LHCN-M2 (cell line): ENCODE measurements around the gene CHD2. TPM values are rescaled to one million over a fixed set of nuclear protein-coding genes. Genes with fewer than 3 reads are reported as not detected.
"Not testable (repeated sequence)": the region's sequence is repeated elsewhere in the genome, so short reads cannot be mapped to it uniquely, and the experiment has no call there.

Source experiments
- DNase-seq: peaks from one replicate; pipeline ENCODE4 v3.0.0-alpha.2; 2012; ENCODE audit warnings: low read depth
- total RNA-seq: library from RNA; depleted of rRNA; stranded (reverse); fragments of >200 nt; gene quantifications from 2 replicates; pipeline ENCODE4 v1.2.3, GENCODE V29; 2014

Gene CHD2
- total RNA-seq, 1 experiment from 2014 or later = 28.6 TPM

- DNase-seq = no peak
Observed at GRCh38 chr15:93018574-93018973, 118.5 kb downstream of the CHD2 start.

- no peak for DNase-seq
Observed at GRCh38 chr15:93019090-93019489, 119.0 kb downstream of the CHD2 start.

DNA sequence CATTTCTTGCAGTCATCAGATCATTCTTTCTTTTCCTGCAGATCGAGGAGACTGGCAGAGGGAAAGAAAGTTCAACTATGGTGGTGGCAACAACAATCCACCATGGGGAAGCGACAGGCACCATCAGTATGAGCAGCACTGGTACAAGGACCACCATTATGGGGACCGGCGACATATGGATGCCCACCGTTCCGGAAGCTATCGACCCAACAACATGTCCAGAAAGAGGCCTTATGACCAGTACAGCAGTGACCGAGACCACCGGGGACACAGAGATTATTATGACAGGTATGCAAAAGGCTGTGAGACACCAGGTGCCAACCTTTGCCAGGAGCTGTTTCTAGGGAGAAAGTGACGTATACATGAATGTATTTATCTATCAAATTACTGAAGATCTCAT, 119.8 kb downstream of the CHD2 start:
- no peak for DNase-seq

DNA sequence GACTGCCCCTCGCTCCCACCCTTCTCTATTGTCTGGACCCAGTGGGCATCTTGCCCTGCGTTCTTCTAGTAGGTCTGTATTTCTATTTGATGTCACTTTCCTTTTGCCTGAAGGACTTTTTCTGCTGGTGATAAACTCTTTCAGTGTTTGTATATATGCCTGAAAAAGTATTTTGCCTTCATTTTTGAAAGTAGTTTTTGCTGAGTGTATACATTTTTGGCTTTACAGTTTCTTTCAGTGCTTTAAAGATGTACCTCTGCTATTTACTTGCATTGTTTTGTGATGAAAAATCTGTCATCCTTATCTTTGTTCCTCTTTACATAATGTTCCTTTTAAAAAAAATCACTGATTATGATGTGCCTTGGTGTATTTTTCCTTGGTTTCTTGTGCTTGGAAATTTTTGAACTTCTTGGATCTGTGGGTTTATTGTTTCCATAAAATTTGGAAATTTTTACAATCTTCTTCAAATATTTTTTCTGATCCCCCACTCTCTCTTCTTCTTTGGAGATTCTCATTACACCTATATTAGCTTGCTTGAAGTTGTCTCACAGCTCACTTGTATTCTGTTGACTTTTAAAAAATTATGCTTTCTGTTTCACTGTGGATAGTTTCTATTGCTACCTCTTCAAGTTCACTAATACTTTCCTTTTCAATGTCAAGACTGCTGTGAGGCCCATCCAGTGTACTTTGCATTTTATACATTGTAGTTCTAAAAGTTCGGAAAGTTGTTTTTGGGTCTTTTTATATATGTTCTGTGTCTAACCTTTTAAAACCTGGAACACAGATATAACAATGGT, 121.0 kb downstream of the CHD2 start:
- DNase-seq = no peak

DNA sequence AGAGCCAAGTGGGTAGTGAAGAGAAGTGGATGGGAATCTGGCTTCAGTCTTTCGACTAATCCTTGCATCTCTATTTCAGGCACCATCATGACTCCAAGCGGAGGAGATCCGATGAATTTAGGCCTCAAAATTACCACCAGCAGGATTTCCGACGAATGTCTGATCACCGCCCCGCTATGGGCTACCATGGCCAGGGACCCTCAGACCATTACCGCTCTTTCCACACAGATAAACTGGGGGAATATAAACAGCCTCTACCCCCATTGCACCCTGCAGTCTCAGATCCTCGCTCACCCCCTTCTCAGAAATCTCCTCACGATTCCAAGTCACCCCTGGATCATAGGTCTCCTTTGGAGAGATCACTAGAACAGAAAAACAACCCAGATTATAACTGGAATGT, 124.2 kb downstream of the CHD2 start:
- DNase-seq = no peak

GRCh38 chr15:93024716-93025624, 124.8 kb downstream of the CHD2 start:
- no peak for DNase-seq

DNA sequence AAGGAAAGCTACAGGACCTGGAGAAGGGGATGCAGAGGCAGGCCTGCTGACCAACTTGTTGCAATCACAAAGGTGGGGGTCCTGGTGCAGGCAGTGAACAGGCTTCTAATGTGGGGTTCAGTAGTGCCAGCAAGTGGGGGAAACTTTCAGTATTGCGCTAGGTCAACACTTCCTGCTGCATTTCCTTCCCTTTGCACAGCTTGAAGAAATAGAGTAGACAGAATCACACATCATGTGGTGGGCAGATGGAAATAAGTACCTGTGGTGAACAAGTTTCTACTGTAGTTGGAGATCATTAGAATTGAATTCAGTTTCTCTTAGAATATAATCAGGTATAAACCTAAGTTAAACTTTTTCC, 125.5 kb downstream of the CHD2 start:
- DNase-seq = no peak

DNA sequence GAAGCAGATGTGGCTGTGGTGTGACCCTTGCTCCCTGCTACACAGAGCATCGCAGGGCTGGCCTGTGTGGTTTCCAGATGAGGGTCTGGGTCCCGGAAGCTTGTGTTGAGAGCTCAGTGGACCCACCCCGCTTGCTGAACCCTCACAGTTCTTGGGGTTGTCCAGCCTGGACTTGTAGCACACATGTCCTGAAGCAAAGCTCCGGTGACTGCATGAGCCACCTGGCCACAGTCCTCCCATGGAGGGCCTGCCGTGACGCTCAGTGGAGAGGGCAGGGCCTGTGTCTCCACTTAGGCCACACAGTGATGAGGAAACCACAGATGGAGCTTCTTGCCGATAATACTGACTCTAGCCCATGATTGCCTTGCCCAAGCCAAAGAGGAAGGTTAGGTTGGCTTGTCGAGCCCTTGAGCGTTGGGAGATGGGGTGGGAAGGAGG, 126.3 kb downstream of the CHD2 start:
- DNase-seq = no peak

- DNase-seq = no peak
Observed at GRCh38 chr15:93027413-93027812, 127.3 kb downstream of the CHD2 start.

- DNase-seq = no peak
Observed at GRCh38 chr15:93028111-93028631, 128.0 kb downstream of the CHD2 start.

DNA sequence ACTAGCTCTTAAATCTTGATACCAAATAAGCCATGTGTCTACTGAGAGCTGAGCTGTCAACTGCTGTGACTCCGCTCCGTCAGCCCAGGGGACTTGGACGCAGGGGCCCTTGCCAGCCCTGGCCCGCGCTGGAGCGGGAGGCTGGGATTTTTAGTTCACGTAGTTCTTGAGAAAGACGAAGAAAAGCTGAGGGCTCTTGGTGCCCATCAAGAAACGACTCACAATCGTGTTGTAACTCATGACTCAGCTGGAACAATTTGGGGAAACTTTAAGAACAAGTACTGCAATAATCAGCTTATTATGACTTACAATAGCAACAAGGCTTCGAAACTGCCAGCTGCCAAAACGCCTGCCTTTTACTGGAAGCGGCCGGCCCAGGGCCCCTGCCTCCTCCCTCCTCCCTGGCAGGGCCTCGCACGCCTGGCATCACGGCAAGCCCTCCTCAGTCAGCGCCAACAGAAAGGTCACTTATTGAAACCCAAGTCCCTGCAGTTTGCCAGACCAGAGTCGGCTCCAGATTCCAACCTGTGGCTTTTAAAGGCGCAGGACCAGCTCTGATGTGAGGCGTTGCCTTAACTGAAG, 128.6 kb downstream of the CHD2 start:
- DNase-seq = peak; percentile 91

GRCh38 chr15:93029214-93029835, 129.2 kb downstream of the CHD2 start:
- peak; percentile 18 for DNase-seq

GRCh38 chr15:93029836-93030429, 129.8 kb downstream of the CHD2 start:
- DNase-seq = peak; percentile 67

GRCh38 chr15:93030430-93031102, 130.4 kb downstream of the CHD2 start:
- peak; percentile 58 for DNase-seq

GRCh38 chr15:93031103-93031464, 131.0 kb downstream of the CHD2 start:
- DNase-seq = no peak

- not testable (repeated sequence) for DNase-seq
Observed at GRCh38 chr15:93031557-93032384, 131.6 kb downstream of the CHD2 start.

GRCh38 chr15:93032515-93033206, 132.5 kb downstream of the CHD2 start:
- not testable (repeated sequence) for DNase-seq

DNA sequence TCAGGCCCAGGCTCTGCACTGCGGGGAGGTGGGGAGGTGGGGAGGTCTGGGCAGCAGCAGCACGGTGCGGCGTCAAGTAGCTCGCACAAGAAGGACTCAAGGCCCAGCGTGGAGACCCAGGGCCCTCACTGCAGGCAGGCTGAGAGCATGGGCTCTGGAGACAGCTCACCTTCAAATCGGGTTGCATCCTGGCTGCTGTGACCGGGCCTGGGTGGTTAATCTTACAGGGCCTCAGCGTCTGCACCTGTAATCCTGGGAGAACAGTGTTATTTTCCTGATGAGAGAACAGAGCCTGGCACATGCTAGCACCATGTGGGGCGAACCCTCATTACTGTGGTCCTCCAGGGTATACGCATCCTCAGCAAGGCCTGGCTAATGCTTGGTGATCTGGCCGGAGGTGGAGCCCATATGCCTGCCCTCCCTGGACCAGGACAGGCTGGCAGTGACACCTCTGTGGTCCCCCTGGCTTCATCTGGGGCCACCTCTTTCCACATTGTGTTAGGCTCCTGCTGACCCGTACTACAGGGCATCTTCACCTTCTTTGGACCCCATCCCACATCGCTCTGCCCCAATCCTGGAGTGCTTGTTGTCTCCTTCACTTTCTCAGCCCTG, 133.4 kb downstream of the CHD2 start:
- DNase-seq = no peak

DNA sequence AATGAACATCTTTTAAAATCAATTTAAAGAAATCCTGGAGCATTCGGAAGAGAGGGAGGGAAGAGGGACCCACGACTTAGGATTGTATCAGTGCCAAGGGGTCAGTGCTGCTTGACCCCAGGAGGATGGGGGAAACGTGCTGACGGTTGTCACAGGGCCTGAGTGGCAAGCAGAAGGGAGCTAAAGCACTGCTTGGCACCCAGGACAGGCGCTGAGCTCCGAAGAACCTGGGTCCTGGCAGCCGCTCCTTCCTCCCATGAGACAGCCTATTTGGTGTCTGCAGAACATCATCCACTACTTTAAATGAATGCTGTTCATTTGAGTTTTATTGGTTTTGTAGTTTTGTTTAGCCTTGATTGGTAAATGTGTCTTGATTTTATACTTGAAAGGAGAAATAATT, 134.4 kb downstream of the CHD2 start:
- DNase-seq = no peak
